ENCODE measurements around the gene NDRG3.

- TF ChIP-seq EZH2 (IDR thresholded peaks at IDR 0.05; ENCODE audit: insufficient read depth, poor library complexity, severe bottlenecking) = no peak
- TF ChIP-seq EZH2phosphoT487 (IDR thresholded peaks at IDR 0.05; ENCODE audit: insufficient read depth, low read depth) = no peak
Observed at GRCh38 chr20:36794116-36794474, 48.2 kb upstream of the NDRG3 start.

Measured in GM23248 (cell line).